Stimulated activated CD8-positive, alpha-beta memory T cell treated with anti-CD3 and anti-CD28 coated beads, Interleukin-4, amount 100 ng/mL, for 48 hours (primary cell): ENCODE data around the gene GM2A.

Experiments used
- DNase-seq: peaks from one replicate; pipeline ENCODE4 v3.0.0-alpha.2; 2020

GM2A gene

DNA sequence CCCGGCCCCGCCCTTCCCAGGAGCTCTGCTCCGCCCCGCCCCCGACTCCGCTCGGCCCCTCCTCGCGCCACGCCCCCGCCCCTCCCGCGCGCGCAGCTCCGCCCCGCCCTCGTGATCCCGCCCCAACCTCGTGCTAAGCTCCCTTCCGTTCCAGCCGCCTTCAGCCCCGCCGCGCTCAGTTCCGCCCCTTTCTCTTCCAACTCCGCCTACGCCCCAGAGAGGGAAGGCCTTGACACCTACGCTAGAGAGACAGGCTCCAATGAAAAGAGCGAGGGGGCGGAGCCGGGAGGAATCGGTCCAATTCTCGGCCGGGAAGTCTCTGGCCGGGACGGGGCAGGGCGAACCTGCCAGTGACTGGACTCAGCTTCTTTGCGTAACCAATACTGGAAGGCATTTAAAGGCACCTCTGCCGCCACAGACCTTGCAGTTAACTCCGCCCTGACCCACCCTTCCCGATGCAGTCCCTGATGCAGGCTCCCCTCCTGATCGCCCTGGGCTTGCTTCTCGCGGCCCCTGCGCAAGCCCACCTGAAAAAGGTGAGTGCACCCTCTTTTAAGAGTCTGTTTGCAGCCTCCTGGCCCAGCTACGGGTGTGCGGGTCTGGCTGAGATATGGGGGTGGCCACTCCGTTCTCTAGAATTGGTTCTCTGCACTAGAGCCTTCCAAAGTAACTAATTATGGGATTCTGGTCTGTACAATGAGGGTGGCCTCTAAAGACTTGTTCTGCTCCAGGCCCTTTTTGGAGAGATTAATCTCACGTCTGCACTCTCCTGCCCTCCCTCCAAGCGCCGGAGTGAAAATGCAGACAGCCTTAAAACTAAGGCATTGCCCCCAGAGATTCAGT, at the start of gene GM2A:
GM2A (plus strand) TSS at position 424 of the 843 bp plus-strand sequence; CDS start at position 456, 32 bp downstream.
- peak; percentile 99 for DNase-seq

GRCh38 chr5:151204051-151204450, 48.9 kb upstream of the GM2A start:
- peak; percentile 20 for DNase-seq

DNA sequence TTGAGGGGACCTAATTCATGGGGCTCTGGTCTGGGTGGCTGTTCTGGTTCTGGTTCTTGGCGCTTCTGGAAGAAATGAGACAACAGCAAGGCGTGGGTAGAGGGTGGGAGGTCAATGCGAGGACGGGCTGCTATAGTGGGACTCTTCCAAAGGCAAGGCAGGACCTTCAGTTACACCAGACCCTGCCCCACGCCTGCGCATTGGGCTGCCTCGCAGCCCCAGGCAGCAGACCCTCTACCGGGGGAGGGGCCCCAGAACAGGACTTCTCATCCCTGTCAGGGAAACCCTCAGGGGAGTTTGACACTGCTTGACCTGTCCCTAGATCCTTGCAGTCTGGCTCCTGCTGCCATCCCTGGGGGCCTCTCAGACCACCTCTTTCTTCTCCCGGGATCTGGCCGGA, 47.6 kb upstream of the GM2A start:
- peak; percentile 17 for DNase-seq

DNA sequence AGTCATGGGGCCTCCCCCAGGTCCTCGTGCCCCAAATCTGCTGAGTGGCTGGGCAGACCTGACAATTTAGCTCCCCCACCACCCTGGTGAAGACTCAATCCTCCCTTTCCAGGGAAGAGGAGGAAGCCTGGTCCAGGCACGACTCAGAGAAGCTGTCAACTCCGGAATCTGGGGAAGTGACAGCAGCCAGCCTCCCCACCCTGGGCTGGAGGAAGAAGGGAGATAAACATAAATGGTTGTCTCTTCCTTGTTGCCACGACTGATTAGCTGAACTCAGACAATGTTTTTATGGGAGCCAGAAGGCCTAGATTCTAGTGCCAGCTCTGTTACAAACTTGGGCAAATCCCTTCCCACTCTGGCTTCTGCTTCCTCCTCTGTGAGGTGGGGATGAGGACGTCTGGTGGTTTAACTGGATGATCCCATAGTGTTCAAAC, 44.5 kb upstream of the GM2A start:
- DNase-seq, result peak; percentile 25

DNA sequence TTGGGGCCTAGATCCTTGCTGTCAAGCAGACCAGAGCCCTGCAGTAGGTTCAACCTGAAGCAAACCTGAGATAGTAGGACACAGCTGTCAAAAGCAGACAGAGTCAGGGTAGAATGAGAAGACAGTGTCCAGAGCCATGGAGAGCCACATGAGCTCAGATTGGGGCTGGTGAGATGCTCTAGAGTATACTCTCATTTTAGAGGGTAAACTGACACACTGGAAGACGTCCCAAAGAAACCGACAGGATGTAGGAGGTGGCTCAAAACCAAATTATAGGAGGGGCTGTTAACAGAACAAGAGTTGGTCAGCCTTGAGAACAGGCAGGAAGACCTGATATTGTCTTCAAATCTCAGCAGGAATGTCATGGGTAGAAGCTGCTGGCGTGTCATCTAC, 40.6 kb upstream of the GM2A start:
- DNase-seq, result peak; percentile 24

- peak; percentile 88 for DNase-seq
These were observed 39.0 kb upstream of the GM2A start for GRCh38 chr5:151213803-151214613.

GRCh38 chr5:151214614-151215545, 38.1 kb upstream of the GM2A start:
- peak; percentile 60 for DNase-seq

- peak; percentile 25 for DNase-seq
These were observed 37.5 kb upstream of the GM2A start for GRCh38 chr5:151215546-151215880.

DNA sequence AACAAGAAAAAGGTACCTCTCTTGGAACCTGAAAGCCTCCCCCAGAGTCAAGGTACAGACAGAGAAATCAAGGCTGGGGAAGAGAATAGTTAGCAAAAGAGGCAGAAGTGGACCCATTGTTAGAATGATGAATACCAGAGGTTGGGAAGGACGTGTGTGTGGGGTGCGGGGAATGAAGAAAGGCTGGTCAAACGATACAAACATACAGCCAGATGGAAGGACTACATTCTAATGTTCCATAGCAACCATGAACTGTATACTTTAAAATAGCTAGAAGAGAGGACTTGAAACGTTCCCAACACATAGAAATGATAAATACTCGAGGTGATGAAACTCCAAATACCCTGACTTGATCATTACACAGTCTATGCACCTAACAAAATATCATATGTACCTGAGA, 36.2 kb upstream of the GM2A start:
- DNase-seq, result no peak

- DNase-seq, result no peak
These were observed 34.8 kb upstream of the GM2A start for GRCh38 chr5:151218177-151218576.

- no peak for DNase-seq
These were observed 33.8 kb upstream of the GM2A start for GRCh38 chr5:151219138-151219537.

DNA sequence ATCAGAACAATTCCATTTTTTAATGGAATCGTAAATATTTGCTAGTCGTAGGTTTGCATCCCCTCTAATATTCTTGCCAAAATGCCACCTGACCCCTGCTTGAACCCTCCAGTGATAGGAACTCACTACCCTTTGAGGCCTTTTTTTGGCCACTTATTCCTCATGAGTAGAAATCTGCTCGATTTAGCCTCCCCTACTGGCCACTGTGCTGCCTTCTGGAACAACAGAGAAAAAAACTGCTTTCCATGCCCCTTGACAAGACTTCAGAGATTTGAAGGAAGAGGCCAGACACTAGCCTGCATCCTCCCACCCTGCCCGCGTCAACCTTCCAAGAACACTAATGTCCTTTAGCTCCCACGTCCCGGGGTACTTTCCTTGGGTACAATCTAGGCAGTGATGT, 33.2 kb upstream of the GM2A start:
- DNase-seq, result no peak

- DNase-seq, result no peak
These were observed 31.4 kb upstream of the GM2A start for GRCh38 chr5:151221574-151221973.

DNA sequence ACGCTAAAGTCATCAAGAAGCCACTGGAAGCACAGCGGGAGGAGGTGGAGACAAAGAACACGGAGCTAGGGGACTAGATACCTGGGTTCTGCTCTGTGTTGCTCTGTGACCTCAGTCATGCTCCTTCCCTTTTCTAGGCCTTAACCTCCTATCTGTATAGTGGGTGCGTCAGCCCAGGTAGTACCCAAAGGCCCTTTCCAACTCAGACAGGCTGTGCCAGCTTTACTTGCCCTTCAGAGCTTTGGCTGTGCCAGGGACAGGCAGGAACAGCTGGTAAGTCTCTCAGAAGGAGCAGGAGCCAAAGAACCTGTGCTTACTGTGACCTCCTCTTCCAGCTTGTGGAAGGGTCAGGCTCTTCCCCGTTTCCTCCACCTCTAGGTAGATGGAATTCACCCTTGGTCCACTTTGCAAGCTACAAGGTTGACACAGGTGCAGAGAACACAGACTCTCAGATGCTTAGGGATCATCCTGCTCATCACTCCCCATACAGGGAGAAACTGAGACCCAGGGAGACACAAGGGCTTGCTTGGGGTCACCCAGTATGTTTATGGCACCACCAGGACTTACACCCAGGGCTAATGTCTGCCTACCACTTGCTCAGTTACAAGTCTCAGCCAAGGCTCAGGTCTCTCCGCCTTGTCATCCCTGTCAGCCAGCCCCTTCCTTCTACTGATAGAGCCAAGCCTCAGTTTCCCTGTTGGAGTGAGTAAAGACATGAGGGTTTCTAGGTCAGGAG, 30.8 kb upstream of the GM2A start:
- DNase-seq, result no peak

DNA sequence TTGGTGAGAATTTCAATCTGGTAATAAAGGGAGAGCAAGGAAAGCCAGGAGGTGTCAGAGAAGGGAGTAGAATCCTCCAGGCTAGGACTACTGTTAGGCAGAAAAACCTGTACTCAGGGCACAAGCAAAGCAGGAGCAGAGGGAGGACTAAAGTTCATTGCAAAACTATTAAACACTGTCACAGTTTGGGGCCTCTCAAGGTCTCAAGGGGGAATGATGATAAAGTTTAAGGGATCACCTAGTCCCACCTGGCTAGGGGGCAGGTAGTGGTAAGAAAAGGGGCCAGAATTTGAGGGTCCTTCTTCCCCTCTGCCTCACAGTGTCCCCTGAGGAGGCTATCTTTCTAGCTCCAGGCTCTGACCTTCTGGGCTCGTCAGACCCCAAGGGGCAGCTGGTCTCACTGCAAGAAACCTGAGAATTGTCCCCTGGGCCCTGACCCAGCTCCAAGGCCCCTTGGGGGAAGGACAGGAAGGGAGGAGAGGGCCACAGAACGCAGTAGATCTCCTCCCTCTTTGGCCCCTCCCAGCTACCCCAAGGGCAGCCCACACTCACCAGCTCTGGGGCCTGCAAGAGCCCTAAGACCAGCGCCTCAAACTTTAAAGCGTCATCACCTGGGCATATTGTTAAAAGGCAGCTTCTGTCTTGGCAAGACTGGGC, 30.1 kb upstream of the GM2A start:
- peak; percentile 64 for DNase-seq

- DNase-seq, result peak; percentile 75
These were observed 29.3 kb upstream of the GM2A start, which contains the start of gene CCDC69 for GRCh38 chr5:151223447-151224264. Gene CCDC69, minus strand, starts transcription at chr5:151224092. Its CDS starts 122 bp downstream, at chr5:151223970.

DNA sequence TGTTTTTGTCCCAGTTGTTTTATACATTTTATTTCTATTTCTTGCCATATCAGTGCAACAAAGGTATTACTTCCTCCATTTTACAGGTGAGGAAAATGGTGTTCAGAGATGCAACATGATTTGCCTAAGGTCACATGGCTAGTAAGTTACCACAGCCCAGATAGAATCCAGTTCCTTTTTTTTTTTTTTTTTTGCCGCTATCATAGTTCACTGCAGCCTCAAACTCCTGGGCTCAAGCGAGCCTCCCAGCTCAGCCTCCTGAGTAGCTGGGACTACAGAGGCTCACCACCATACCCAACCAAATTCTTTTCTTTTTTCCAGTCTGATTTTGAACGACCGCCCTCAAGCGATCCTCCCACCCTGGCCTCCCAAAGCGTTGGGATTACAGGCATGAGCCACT, 28.6 kb upstream of the GM2A start:
- no peak for DNase-seq

- no peak for DNase-seq
These were observed 27.9 kb upstream of the GM2A start for GRCh38 chr5:151225071-151225470.

DNA sequence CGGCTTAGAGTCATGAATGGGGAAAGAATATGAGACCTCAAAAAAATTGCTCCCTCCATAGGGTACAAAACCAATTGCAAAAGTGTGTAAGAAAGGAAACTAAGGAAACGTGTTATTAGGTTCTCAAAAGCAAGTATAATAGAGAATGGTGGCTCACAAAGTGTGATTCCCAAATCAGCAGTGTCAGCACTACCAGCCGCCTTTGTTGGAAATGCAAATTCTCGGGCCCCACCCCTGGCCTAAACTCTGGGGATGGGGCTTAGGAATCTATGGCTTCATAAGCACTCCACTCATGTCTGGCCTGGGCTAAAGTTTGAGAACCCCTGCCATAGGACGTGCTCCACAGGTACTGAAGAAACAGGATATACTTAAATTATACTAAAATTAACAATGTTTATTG, 27.5 kb upstream of the GM2A start:
- DNase-seq, result no peak

- DNase-seq, result no peak
These were observed 25.0 kb upstream of the GM2A start for GRCh38 chr5:151227918-151228447.
